Activated CD4-positive, alpha-beta memory T cell treated with anti-CD3 and anti-CD28 coated beads, Interleukin-2, amount 10 ng/mL, durations not matched to agents 7 days and 5 days (primary cell): ENCODE measurements around the gene ACOXL. TPM values are rescaled to one million over a fixed set of nuclear protein-coding genes. Genes with fewer than 3 reads are reported as not detected.

Source experiments
- CTCF ChIA-PET: fragments of 350-600 bp; sonication (Branson Sonifier 250); formaldehyde crosslinking; loops from one replicate; lab custom pipeline; 2021; ENCODE audit warnings: antibody characterized with exemption, inconsistent platforms; lab: Charles Lee
- POLR2A ChIA-PET: fragments of 350-600 bp; sonication (Branson Sonifier 250); formaldehyde crosslinking; loops from one replicate; lab custom pipeline; 2021; ENCODE audit warnings: antibody characterized with exemption; lab: Charles Lee
- DNase-seq: peaks from one replicate; pipeline ENCODE4 v3.0.0-alpha.2; 2020
- H3K27ac Mint-ChIP-seq: one replicate; pipeline ENCODE4 v1.8.0; 2021; ENCODE audit warnings: mild to moderate bottlenecking, mixed read lengths
- H3K27me3 Mint-ChIP-seq: one replicate; pipeline ENCODE4 v1.8.0; 2021; ENCODE audit warnings: mixed read lengths
- H3K36me3 Mint-ChIP-seq: one replicate; pipeline ENCODE4 v1.8.0; 2021; ENCODE audit warnings: low read depth, mixed read lengths
- H3K4me1 Mint-ChIP-seq: one replicate; pipeline ENCODE4 v1.8.0; 2021; ENCODE audit warnings: mixed read lengths
- H3K4me3 Mint-ChIP-seq: one replicate; pipeline ENCODE4 v1.8.0; 2021; ENCODE audit warnings: mild to moderate bottlenecking, mixed read lengths
- H3K9me3 Mint-ChIP-seq: one replicate; pipeline ENCODE4 v1.8.0; 2021; ENCODE audit warnings: mixed read lengths
- total RNA-seq, 2 experiments: library from RNA; stranded (reverse); gene quantifications; one replicate each; pipeline ENCODE4 v1.2.3, GENCODE V29; 2021

Gene ACOXL
- total RNA-seq, 2 experiments from 2014 or later: 0.18 to 0.30 TPM

DNA sequence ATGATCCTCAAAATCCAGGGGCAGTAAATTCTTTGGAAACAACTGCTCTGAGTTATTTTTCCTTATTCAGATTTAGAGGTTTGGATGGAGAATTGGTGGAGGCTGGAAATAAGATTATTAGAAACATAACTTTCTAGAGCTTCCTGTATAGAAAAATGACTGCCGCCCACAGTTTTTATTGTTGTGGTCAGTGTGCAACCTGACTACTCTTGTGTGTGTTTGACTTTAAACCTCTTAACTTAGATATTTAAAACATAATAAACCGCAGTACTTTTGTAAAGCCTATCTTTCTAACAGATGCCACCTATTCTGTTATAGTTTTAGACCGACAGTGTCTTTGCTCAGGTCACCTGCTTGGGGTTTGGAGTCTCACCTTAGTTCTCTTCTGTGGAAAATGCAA lies 272.9 kb downstream of the ACOXL start:
- no peaks in the 10 kb centered on the region for H3K4me1 Mint-ChIP-seq
- CTCF ChIA-PET: no interaction called here
- no peak for DNase-seq
- H3K27ac Mint-ChIP-seq: no peak overlapping the region
- no peaks in the 10 kb centered on the region for H3K36me3 Mint-ChIP-seq
- peaks cover 54% of the 10 kb centered on the region for H3K27me3 Mint-ChIP-seq
- POLR2A ChIA-PET: no interaction called here
- no peaks in the 10 kb centered on the region for H3K9me3 Mint-ChIP-seq
- no peak overlapping the region for H3K4me3 Mint-ChIP-seq

DNA sequence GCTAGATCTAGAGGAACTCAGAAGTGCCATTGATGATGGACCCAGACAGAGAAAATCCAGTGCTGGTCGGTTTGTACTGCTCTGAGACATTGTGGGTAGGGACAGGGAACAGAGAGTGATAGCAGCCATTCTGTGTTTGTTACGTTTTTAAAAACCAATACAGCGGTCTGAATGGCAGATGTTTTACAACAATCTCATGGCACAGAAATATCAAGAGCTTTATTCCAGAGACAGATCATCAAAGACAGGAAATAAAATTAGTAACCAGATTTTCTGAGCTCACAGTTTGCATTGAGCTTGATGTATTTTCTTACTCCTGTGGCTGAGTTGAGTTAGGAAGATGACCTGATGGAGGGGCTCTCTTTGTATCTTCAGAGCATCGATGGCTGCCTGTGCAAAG lies 273.4 kb downstream of the ACOXL start:
- Mint-ChIP-seq H3K4me1 (no peaks in the 10 kb centered on the region), H3K4me3 (no peak overlapping the region), H3K9me3 (no peaks in the 10 kb centered on the region), H3K27me3 (peaks cover 55% of the 10 kb centered on the region), H3K27ac (no peak overlapping the region), H3K36me3 (no peaks in the 10 kb centered on the region)
- POLR2A ChIA-PET: no interaction called here
- CTCF ChIA-PET: no interaction called here
- DNase-seq: no peak

DNA sequence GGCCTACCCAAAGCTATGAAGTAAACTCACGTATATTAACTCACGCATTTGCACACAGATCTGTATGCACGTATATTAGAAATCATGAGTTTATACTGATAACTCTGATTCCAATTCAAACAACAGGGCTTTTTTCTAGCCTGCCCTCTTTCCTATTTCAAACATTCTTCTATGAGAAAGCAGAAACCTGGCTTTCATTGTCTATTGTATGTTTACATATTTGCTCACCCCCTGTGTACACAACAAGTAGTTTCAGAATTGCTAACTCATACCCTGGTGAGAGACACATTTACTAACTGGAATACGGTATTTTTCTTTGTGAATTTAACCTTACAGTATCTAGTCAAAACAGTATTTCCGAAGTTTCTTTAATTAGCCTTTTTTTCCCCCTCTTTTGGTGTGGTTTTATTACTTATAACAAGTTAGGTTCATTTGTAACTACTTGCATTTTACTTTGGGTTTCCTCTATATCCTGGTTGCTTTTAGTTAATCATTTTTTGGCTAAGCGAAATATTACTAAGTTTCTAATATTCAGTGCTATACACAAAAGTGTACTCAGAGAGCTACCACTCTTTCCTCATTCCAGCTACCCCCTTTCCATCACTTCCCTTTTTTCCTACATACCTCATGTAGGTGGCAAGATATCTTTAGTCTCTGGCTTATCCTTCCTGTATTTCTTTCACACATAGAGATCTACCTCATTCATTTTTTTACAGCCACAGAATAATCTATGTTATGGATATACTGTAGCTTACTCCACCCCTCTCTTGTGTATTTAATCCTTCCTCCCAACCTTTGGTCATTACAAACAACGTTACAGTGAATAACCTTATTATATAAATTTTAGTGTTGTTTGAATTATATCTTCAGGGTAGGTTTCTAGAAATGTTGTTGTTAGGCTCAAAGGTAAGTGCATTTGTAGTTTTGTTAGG lies 275.6 kb downstream of the ACOXL start:
- no peak for DNase-seq
- H3K27me3 Mint-ChIP-seq: peaks cover 52% of the 10 kb centered on the region
- no peaks in the 10 kb centered on the region for H3K4me1 Mint-ChIP-seq
- no peak overlapping the region for H3K27ac Mint-ChIP-seq
- CTCF ChIA-PET: no interaction called here
- H3K36me3 Mint-ChIP-seq: no peaks in the 10 kb centered on the region
- H3K4me3 Mint-ChIP-seq: no peak overlapping the region
- H3K9me3 Mint-ChIP-seq: no peaks in the 10 kb centered on the region
- POLR2A ChIA-PET: no interaction called here

DNA sequence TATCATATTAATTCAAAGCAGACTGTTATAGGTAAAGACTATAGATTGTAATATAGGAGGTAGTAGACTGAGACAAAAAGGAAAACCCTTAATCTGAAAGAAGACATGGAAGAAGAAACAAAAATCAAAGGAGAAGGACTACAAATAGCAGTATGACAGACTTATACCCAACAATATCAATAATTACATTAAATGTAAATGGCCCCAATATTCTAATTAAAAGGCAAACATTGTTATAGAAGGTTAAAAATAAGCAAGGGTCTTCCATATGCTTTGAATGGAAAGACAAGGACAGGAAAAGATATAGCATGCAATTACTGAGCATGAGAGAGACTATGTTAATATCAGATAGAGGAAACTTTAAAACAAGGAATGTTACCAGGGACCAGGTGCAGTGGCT lies 278.8 kb downstream of the ACOXL start:
- no peaks in the 10 kb centered on the region for H3K36me3 Mint-ChIP-seq
- H3K4me1 Mint-ChIP-seq: no peaks in the 10 kb centered on the region
- peaks cover 43% of the 10 kb centered on the region for H3K27me3 Mint-ChIP-seq
- H3K4me3 Mint-ChIP-seq: no peak overlapping the region
- H3K9me3 Mint-ChIP-seq: peaks cover 6% of the 10 kb centered on the region
- H3K27ac Mint-ChIP-seq: no peak overlapping the region
- CTCF ChIA-PET: no interaction called here
- POLR2A ChIA-PET: no interaction called here
- DNase-seq: no peak

DNA sequence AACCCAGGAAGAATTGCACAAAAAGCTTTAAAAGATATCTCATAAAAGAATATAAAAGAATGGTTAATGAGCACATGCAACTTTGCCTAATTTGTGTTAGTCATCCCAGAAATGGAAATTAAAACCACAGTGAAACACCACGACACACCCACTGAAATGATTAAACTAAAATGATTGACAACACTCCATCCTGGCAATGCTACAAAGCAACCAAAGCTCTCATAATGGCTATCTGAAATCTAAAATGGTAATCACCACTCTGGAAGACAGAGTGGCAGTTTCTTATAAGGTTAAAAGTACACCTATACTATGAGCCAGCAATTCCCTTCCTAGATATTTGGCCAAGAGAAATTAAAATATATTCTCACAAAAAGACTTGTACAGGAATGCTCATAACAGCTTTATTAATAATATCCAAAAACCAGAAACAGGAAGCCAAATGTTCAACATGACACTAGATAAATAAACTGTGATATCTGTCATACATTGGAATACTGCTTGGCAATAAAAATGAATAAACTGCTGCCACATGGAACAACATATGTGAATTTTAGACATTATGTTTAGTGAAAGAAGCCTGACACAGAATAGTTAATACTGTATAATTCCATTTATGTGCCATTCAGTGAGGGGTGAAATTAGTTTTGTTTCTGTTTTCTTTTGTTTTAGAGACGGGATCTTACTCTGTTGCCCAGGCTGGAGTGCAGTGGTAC lies 283.1 kb downstream of the ACOXL start:
- Mint-ChIP-seq H3K27ac (no peak overlapping the region), H3K27me3 (peaks cover 26% of the 10 kb centered on the region), H3K9me3 (peaks cover 6% of the 10 kb centered on the region), H3K4me3 (no peak overlapping the region), H3K36me3 (no peaks in the 10 kb centered on the region), H3K4me1 (no peaks in the 10 kb centered on the region)
- DNase-seq: no peak
- POLR2A ChIA-PET: no interaction called here
- CTCF ChIA-PET: no interaction called here

DNA sequence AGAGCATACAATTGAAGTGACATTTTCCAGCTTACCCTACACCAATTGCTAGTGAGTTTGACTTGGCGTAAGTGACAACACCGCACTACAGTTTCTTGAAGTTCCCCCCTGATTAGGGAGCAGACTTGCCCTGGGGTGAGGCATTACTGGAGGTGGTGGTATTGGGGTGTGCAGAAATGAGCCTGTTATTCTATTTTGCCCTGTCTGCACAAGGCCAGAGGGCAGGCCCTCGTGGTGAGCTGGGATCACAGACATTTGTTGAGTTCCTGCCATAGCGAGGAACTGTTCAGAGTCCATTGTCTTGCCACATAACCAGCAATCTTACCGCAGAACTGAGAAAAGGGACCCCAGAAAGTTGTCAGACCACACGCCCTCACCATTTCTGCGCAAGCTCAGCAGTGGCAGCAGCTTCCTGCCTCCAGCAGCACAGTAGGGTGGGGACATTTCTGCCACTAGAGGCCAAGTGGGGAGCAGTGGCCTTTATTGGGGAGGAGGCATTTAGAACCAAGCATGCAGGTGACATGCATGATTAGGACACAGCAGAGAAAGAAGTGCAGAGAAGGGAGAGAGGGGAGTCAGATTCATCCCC lies 284.8 kb downstream of the ACOXL start:
- Mint-ChIP-seq H3K4me3 (no peak overlapping the region), H3K27me3 (peaks cover 25% of the 10 kb centered on the region), H3K27ac (no peak overlapping the region), H3K36me3 (no peaks in the 10 kb centered on the region), H3K4me1 (no peaks in the 10 kb centered on the region), H3K9me3 (peaks cover 6% of the 10 kb centered on the region)
- no peak for DNase-seq
- ChIA-PET CTCF (no interaction called here), POLR2A (no interaction called here)

DNA sequence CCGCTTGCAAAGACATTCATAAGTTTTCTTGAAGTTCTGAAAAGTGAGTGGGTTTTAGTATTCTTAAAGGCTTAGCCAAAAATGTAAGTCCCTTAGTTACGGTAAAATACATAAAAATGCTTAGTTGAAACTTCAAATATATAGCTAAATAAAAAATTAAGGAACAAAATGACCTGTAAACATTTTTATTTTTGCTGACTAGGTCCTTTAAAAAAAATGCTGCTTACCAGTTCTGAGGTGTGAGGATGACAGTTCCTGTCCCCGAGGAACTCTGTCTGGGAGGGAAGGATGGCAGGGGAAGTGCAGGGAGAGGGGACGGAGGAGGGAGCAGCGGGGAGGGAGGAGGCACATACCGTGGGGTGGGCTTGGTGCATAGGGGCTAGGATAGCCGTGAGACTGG lies 285.5 kb downstream of the ACOXL start:
- DNase-seq: no peak
- Mint-ChIP-seq H3K27ac (no peak overlapping the region), H3K9me3 (peaks cover 6% of the 10 kb centered on the region), H3K4me3 (no peak overlapping the region), H3K27me3 (peaks cover 28% of the 10 kb centered on the region), H3K36me3 (no peaks in the 10 kb centered on the region), H3K4me1 (no peaks in the 10 kb centered on the region)
- POLR2A ChIA-PET: no interaction called here
- CTCF ChIA-PET: no interaction called here

DNA sequence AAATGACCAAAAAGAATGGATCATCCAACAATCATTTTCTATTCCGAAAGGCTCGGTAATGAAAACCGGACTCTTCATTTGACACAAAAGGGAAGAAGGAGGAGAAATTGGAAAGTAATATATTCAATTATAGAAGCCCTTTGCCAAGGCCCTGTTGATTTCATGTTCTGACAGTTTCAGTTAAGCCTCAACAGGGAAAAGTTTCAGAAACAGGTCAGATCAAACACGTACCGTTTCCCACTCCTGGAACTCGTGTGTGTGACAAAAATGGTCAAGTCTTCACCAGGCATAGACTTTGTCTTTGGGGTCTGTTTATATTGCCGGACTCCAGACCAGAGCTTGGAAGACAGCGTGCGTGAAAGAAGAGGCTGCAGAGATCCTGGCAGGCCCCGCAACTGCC lies 287.0 kb downstream of the ACOXL start:
- H3K9me3 Mint-ChIP-seq: no peaks in the 10 kb centered on the region
- ChIA-PET CTCF (no interaction called here), POLR2A (no interaction called here)
- no peaks in the 10 kb centered on the region for H3K36me3 Mint-ChIP-seq
- no peaks in the 10 kb centered on the region for H3K4me1 Mint-ChIP-seq
- H3K27me3 Mint-ChIP-seq: peaks cover 36% of the 10 kb centered on the region
- no peak overlapping the region for H3K4me3 Mint-ChIP-seq
- H3K27ac Mint-ChIP-seq: no peak overlapping the region
- DNase-seq: no peak

DNA sequence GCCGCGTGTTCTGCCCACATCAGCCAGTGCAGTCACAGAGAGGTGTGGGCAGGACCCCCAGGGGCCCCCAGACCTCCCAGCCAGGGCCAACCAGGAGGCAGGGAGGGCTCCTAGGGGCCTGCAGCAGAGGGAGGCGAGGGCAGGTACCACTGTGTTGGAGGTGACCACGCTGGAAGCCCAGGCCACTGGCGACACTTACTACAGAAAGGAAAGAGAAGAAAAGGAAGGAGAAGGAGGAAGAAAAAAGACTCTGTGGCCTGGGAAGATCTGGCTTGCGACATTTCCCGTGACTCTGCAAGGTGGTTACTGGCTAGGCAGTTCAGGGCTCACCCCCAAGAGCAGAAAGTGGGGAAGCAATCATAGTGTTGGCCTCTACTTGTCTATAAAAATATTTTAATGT lies 290.3 kb downstream of the ACOXL start:
- no peaks in the 10 kb centered on the region for H3K9me3 Mint-ChIP-seq
- POLR2A ChIA-PET: no interaction called here
- CTCF ChIA-PET: no interaction called here
- H3K36me3 Mint-ChIP-seq: no peaks in the 10 kb centered on the region
- no peak for DNase-seq
- H3K27me3 Mint-ChIP-seq: peaks cover 44% of the 10 kb centered on the region
- H3K4me1 Mint-ChIP-seq: peaks cover 3% of the 10 kb centered on the region
- H3K27ac Mint-ChIP-seq: no peak overlapping the region
- H3K4me3 Mint-ChIP-seq: no peak overlapping the region

DNA sequence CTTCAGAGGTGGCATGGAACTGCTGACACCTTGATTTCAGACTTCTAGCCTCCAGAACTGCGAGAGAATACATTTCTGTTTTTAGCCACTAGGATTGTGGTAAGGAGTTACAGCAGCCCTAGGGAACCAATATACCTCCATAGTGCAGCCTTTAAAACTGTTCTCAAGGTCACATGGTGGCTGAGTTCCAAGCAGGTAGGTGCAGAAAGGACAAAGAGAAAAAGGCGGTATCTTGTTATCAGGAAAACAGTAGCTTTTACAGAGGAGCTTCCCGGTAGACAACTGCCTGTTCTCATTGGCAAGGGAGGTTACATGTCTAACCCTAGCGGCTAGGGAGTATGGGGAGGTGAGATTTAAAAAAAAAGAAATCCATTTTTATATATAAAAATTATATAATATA lies 292.1 kb downstream of the ACOXL start:
- DNase-seq: no peak
- Mint-ChIP-seq H3K27ac (no peak overlapping the region), H3K4me3 (no peak overlapping the region), H3K4me1 (peaks cover 3% of the 10 kb centered on the region), H3K36me3 (no peaks in the 10 kb centered on the region), H3K9me3 (no peaks in the 10 kb centered on the region), H3K27me3 (peaks cover 51% of the 10 kb centered on the region)
- ChIA-PET POLR2A (no interaction called here), CTCF (no interaction called here)

DNA sequence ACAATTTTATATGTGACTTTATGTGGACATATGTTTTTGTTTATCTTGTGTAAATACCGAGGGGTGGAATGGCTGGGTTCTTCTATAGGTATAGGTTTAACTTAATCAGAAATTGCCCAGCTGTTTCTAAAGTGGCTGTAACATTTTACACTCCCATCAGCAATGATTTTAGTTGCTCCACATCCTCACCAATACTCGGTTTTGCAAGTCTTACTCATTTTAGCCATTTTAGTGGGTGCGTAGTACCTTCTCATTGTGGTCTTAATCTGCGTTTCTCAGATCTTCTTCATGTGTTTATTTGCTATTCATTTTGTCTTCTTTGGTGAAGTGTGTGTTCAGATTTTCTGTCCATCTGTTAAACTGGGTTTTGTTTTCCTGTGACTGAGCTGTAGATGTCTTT lies 292.9 kb downstream of the ACOXL start:
- ChIA-PET POLR2A (no interaction called here), CTCF (interaction anchor here (0.6 to 1.1 kb wide), 2 partner anchors 213 to 680 kb away, joined by 3 to 4 read pairs; no protein-coding TSS in a partner anchor)
- H3K4me3 Mint-ChIP-seq: no peak overlapping the region
- H3K27ac Mint-ChIP-seq: no peak overlapping the region
- H3K4me1 Mint-ChIP-seq: peaks cover 5% of the 10 kb centered on the region
- no peak for DNase-seq
- no peaks in the 10 kb centered on the region for H3K36me3 Mint-ChIP-seq
- H3K9me3 Mint-ChIP-seq: no peaks in the 10 kb centered on the region
- H3K27me3 Mint-ChIP-seq: peaks cover 55% of the 10 kb centered on the region

DNA sequence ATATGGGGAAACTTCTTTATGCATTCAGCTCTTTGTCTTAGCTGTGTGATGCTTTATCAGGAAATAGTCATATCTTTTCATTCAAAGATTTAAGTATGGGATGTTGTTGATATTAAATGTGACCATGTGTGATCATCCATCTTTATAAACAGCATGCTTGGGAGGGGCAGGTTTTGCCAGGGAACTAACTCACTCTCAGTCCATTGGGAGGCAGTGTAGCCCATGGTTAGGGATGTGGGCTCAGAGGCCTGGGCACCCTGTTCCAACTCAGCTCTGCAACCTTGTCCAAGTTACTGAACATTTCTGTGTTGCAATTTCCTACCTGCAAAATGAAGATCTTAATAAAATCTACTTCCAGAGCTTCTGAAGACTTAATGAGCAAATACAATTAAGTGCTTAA lies 296.3 kb downstream of the ACOXL start:
- no peak for DNase-seq
- Mint-ChIP-seq H3K36me3 (no peaks in the 10 kb centered on the region), H3K9me3 (no peaks in the 10 kb centered on the region), H3K4me3 (no peak overlapping the region), H3K27me3 (peaks cover 61% of the 10 kb centered on the region), H3K27ac (no peak overlapping the region), H3K4me1 (peaks cover 14% of the 10 kb centered on the region)
- CTCF ChIA-PET: no interaction called here
- POLR2A ChIA-PET: no interaction called here

DNA sequence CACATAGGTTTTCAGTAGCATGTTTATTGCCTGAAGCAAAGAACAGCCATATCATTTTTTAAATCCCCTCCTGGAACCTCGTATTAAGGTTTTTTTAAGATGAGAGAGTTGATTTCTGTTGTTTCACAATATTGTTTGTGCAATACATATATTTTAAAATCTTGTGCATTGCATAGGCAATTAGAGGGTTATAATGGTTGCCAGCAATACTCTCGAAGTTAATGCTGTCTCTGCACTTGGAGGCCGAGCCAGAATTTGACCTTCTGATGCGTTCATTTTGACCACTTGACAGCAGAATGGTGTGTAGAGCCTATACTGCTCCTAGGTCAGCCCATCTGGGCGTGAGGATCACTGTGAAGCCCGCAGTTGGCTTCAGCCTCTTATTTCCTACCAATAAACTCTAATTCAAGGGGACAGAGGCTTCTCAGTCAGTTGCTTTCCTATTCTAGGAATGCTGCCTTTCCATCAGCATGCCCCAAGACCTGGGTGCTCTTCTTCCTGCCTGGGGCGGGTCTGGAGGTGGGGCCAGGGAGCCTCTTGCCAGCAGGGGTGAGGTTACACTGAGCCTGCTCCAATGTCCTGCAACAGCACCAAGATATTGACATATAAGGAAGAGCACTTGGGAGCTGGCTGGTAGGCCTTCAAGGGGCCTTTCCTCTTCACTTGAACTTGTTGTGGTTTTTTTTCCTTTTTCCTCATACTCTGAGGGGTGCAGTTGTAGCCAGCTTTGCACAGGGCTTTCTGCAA lies 297.0 kb downstream of the ACOXL start:
- no peak overlapping the region for H3K27ac Mint-ChIP-seq
- POLR2A ChIA-PET: no interaction called here
- H3K9me3 Mint-ChIP-seq: no peaks in the 10 kb centered on the region
- H3K36me3 Mint-ChIP-seq: no peaks in the 10 kb centered on the region
- CTCF ChIA-PET: no interaction called here
- no peak overlapping the region for H3K4me3 Mint-ChIP-seq
- H3K27me3 Mint-ChIP-seq: peaks cover 59% of the 10 kb centered on the region
- no peak for DNase-seq
- peaks cover 14% of the 10 kb centered on the region for H3K4me1 Mint-ChIP-seq
